Endometrial microvascular endothelial cells (primary cell): ENCODE results near the gene LRRC8C. TPM values are rescaled to one million over a fixed set of nuclear protein-coding genes. Genes with fewer than 3 reads are reported as not detected.

ENCODE experiments used
- total RNA-seq: library from RNA; depleted of rRNA; stranded (reverse); fragments of >200 nt; gene quantifications from one replicate; pipeline ENCODE4 v1.2.3, GENCODE V29; 2015; ENCODE audit errors: inconsistent ontology term

Gene LRRC8C
- total RNA-seq, 1 donor from 2014 or later = 32.2 TPM

Other genes starting within 250 kb of the LRRC8C start
- 15.5 TPM for gene LRRC8B, start 108.3 kb upstream of the LRRC8C start, total RNA-seq
- gene LRRC8D, start 187.9 kb downstream of the LRRC8C start, total RNA-seq = 28.3 TPM